SK-N-SH treated with all-trans-retinoic acid at 6 μM for 48 hours (cell line): ENCODE data around the gene VPS9D1.

Experiments used
- ATAC-seq: fragments of 200-7000 bp; cut with Tn5 transposase; 3 replicates; pipeline ENCODE4 v1.9.1; 2020; ENCODE audit warnings: mild to moderate bottlenecking, moderate library complexity
- ARNTL ChIP-seq: fragments of 450-650 bp; formaldehyde crosslinking; IDR thresholded peaks from 2 replicates; pipeline ENCODE4 v1.5.0; 2020; ENCODE audit warnings: low read depth, mild to moderate bottlenecking, moderate library complexity, borderline replicate concordance
- ESRRG ChIP-seq: fragments of 250-450 bp; sonication (Bioruptor Pico); IDR thresholded peaks from 2 replicates; pipeline ENCODE4 v1.6.1; 2021; ENCODE audit warnings: mild to moderate bottlenecking
- GLIS3 ChIP-seq: fragments of 250-450 bp; sonication (Bioruptor Pico); IDR thresholded peaks from 2 replicates; pipeline ENCODE4 v1.5.0; 2020; ENCODE audit warnings: mild to moderate bottlenecking, moderate library complexity
- ISL1 ChIP-seq: fragments of 250-450 bp; sonication (Bioruptor Pico); IDR thresholded peaks from 2 replicates; pipeline ENCODE4 v2.1.2; 2022; ENCODE audit warnings: mild to moderate bottlenecking, moderate library complexity
- OSR1 ChIP-seq: fragments of 250-450 bp; sonication (Bioruptor Pico); IDR thresholded peaks from 2 replicates; pipeline ENCODE4 v1.8.0; 2022; ENCODE audit warnings: moderate library complexity, mild to moderate bottlenecking, inconsistent platforms
- PPARA ChIP-seq: fragments of 250-450 bp; sonication (Bioruptor Pico); IDR thresholded peaks from 2 replicates; pipeline ENCODE4 v1.5.0; 2020; ENCODE audit warnings: mild to moderate bottlenecking, borderline replicate concordance
- RARB ChIP-seq: fragments of 250-450 bp; sonication (Bioruptor Pico); IDR thresholded peaks from 2 replicates; pipeline ENCODE4 v1.8.0; 2021; ENCODE audit warnings: mild to moderate bottlenecking, moderate library complexity
- SNAI2 ChIP-seq: fragments of 250-450 bp; sonication (Bioruptor Pico); IDR thresholded peaks from 2 replicates; pipeline ENCODE4 v1.5.0; 2020; ENCODE audit warnings: mild to moderate bottlenecking, moderate library complexity
- TCF4 ChIP-seq: fragments of 250-450 bp; sonication (Bioruptor Pico); IDR thresholded peaks from 2 replicates; pipeline ENCODE4 v1.8.0; 2021; ENCODE audit warnings: mild to moderate bottlenecking, moderate library complexity, borderline replicate concordance
- TOX ChIP-seq: fragments of 250-450 bp; sonication (Bioruptor Pico); IDR thresholded peaks from 2 replicates; pipeline ENCODE4 v1.8.0; 2021; ENCODE audit warnings: mild to moderate bottlenecking, moderate library complexity, borderline replicate concordance
- ZC3H10 ChIP-seq: fragments of 250-450 bp; sonication (Bioruptor Pico); IDR thresholded peaks from 2 replicates; pipeline ENCODE4 v1.5.1; 2021; ENCODE audit warnings: mild to moderate bottlenecking, moderate library complexity
- ZFP3 ChIP-seq: fragments of 250-450 bp; sonication (Bioruptor Pico); IDR thresholded peaks from 2 replicates; pipeline ENCODE4 v1.5.0; 2020; ENCODE audit warnings: mild to moderate bottlenecking, moderate library complexity
- ZFP30 ChIP-seq: fragments of 450-650 bp; formaldehyde crosslinking; IDR thresholded peaks from 2 replicates; pipeline ENCODE4 v1.5.0; 2022; ENCODE audit warnings: mild to moderate bottlenecking, moderate library complexity
- ZNF565 ChIP-seq: fragments of 450-650 bp; formaldehyde crosslinking; conservative IDR thresholded peaks from 2 replicates; pipeline ENCODE4 v1.5.0; 2020; ENCODE audit warnings: low read depth, mild to moderate bottlenecking, moderate library complexity
- TF ChIP-seq, protein P1 (sequence below): fragments of 250-450 bp; sonication (Bioruptor Pico); IDR thresholded peaks from 2 replicates; pipeline ENCODE4 v1.8.0; 2020; ENCODE audit warnings: mild to moderate bottlenecking, moderate library complexity, borderline replicate concordance
- TF ChIP-seq, protein P2 (sequence below): fragments of 250-450 bp; sonication (Bioruptor Pico); IDR thresholded peaks from 2 replicates; pipeline ENCODE4 v1.8.0; 2021; ENCODE audit warnings: low read depth, mild to moderate bottlenecking, moderate library complexity, borderline replicate concordance
- TF ChIP-seq, protein P3 (sequence below): fragments of 250-450 bp; sonication (Bioruptor Pico); IDR thresholded peaks from 2 replicates; pipeline ENCODE4 v1.5.1; 2020; ENCODE audit warnings: low read depth, mild to moderate bottlenecking, moderate library complexity
- TF ChIP-seq, protein P4 (sequence below): fragments of 250-450 bp; sonication (Bioruptor Pico); IDR thresholded peaks from 2 replicates; pipeline ENCODE4 v1.5.0; 2020; ENCODE audit warnings: mild to moderate bottlenecking, moderate library complexity

Gene VPS9D1

DNA sequence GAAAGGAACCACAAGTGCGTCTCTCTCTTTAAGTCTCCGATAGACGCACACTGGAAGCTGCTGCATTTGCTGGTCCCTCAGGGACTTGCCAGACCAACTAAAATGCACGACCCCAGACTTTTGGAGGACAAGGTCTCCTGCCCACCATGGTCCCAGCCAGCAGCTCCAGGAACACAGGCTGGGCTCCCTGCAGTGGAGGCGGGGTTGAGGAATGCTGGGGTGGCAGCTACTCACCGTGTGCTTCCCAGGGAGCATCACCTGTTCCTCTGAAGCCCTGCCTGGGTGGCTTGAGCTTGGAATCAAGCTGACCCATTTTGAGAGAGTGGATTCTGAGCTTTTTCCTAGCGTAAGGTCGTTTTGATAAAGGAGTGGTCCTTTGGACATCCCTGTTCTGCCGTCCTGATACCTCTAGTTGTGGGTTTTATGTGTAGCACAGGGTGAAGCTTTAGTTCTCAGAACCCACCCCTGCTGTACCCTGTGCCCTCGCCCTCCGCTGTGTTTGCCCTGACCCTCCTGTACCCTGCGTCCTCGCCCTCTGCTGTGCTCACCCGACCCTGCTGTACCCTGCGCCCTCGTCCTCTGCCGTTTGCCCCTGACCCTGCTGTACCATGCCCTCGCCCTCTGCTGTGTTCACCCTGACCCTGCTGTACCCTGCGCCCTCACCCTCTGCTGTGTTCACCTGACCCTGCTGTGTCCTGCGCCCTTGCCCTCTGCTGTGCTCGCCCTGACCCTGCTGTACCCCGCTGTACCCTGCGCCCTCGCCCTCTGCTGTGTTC, 11.6 kb upstream of the VPS9D1 start:
- no peak for ATAC-seq
- TF ChIP-seq, protein P1, sequence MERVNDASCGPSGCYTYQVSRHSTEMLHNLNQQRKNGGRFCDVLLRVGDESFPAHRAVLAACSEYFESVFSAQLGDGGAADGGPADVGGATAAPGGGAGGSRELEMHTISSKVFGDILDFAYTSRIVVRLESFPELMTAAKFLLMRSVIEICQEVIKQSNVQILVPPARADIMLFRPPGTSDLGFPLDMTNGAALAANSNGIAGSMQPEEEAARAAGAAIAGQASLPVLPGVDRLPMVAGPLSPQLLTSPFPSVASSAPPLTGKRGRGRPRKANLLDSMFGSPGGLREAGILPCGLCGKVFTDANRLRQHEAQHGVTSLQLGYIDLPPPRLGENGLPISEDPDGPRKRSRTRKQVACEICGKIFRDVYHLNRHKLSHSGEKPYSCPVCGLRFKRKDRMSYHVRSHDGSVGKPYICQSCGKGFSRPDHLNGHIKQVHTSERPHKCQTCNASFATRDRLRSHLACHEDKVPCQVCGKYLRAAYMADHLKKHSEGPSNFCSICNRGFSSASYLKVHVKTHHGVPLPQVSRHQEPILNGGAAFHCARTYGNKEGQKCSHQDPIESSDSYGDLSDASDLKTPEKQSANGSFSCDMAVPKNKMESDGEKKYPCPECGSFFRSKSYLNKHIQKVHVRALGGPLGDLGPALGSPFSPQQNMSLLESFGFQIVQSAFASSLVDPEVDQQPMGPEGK (CRISPR knock-in tag): no peak

DNA sequence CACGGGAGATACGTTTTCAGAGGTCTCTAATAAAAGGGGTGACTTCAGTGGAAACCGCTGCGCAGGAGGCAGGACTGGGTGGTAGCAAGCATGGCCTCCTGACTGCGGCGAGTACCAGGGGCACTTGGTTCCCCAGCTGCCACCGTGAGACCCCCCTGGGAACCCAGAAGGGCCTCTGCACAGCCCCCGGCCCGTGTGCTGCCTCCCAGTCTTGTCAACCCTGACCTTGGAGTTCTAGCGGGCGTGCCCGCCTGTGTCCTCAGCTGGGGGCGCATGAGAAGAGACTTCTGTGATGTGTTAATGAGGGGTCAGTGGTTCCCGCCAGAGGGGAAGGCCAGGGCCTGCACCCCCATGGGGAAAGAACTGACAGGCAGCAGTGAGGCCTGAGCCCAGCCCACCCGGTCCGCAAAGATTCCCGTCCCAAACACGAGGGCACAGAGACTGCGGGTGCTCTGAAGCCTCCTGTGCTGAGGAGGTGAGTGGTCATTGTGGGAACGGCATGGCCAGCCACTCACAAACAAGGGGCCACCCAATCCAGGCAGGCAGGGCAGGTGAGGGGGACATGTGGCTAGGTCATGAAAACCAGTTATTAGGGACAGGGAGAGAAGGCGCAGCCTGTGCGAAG, 10.0 kb upstream of the VPS9D1 start:
- TF ChIP-seq, protein P2, sequence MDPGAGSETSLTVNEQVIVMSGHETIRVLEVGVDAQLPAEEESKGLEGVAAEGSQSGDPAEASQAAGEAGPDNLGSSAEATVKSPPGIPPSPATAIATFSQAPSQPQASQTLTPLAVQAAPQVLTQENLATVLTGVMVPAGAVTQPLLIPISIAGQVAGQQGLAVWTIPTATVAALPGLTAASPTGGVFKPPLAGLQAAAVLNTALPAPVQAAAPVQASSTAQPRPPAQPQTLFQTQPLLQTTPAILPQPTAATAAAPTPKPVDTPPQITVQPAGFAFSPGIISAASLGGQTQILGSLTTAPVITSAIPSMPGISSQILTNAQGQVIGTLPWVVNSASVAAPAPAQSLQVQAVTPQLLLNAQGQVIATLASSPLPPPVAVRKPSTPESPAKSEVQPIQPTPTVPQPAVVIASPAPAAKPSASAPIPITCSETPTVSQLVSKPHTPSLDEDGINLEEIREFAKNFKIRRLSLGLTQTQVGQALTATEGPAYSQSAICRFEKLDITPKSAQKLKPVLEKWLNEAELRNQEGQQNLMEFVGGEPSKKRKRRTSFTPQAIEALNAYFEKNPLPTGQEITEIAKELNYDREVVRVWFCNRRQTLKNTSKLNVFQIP (CRISPR knock-in tag): no peak
- TF ChIP-seq, protein P3, sequence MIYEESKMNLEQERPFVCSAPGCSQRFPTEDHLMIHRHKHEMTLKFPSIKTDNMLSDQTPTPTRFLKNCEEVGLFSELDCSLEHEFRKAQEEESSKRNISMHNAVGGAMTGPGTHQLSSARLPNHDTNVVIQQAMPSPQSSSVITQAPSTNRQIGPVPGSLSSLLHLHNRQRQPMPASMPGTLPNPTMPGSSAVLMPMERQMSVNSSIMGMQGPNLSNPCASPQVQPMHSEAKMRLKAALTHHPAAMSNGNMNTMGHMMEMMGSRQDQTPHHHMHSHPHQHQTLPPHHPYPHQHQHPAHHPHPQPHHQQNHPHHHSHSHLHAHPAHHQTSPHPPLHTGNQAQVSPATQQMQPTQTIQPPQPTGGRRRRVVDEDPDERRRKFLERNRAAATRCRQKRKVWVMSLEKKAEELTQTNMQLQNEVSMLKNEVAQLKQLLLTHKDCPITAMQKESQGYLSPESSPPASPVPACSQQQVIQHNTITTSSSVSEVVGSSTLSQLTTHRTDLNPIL (CRISPR knock-in tag): no peak
- TF ChIP-seq ISL1 (no peak), GLIS3 (no peak), OSR1 (CRISPR knock-in tag) (no peak), TOX (CRISPR knock-in tag) (no peak), RARB (no peak), ESRRG (CRISPR knock-in tag) (no peak), ZFP30 (no peak), ZNF565 (CRISPR knock-in tag) (no peak)
- TF ChIP-seq, protein P1 (CRISPR knock-in tag): no peak
- TF ChIP-seq, protein P4, sequence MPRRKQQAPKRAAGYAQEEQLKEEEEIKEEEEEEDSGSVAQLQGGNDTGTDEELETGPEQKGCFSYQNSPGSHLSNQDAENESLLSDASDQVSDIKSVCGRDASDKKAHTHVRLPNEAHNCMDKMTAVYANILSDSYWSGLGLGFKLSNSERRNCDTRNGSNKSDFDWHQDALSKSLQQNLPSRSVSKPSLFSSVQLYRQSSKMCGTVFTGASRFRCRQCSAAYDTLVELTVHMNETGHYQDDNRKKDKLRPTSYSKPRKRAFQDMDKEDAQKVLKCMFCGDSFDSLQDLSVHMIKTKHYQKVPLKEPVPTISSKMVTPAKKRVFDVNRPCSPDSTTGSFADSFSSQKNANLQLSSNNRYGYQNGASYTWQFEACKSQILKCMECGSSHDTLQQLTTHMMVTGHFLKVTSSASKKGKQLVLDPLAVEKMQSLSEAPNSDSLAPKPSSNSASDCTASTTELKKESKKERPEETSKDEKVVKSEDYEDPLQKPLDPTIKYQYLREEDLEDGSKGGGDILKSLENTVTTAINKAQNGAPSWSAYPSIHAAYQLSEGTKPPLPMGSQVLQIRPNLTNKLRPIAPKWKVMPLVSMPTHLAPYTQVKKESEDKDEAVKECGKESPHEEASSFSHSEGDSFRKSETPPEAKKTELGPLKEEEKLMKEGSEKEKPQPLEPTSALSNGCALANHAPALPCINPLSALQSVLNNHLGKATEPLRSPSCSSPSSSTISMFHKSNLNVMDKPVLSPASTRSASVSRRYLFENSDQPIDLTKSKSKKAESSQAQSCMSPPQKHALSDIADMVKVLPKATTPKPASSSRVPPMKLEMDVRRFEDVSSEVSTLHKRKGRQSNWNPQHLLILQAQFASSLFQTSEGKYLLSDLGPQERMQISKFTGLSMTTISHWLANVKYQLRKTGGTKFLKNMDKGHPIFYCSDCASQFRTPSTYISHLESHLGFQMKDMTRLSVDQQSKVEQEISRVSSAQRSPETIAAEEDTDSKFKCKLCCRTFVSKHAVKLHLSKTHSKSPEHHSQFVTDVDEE (CRISPR knock-in tag): no peak
- ATAC-seq: no peak; the same call in 1 of the 3 replicates

DNA sequence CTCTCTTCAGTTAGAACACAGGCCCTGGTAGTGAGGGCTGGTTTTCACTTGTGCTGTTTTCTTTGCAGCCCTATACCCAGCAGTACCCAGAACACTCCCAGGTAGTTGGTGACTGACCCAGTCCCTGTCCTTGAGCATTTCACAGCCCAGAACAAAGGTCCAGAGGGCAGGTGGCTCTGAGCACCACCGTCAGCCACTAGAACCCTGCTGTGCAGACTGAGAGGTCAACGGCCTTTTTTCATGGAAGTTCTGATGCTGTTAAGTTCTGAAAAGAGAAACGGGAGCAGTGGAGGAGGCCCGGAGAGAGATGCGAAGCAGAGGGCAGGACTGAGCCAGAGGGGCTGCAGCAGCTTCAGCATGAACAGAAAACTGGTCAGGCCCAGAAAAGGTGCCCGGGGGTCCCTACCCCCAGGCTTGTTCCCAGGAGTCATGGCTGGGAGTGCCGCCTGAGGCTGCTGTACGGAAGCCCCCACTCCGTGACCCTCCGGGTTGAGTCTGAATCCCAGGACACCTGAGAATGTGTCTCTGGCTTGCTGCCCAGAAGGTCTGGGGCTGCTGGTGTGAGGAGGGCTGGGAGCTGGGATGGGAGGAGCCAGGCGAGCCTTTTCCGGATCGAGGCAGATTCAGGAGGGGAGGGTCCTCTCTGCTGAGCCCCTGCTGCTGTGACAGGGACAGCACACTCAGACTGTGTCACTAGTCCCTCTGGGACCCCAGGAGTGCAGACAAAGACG, 9.3 kb upstream of the VPS9D1 start:
- TF ChIP-seq ARNTL (CRISPR knock-in tag): no peak
- no peak for TF ChIP-seq PPARA (CRISPR knock-in tag)
- no peak for TF ChIP-seq ZC3H10 (CRISPR knock-in tag)
- no peak for TF ChIP-seq GLIS3
- no peak for TF ChIP-seq OSR1 (CRISPR knock-in tag)
- TF ChIP-seq RARB: no peak
- TF ChIP-seq ZNF565 (CRISPR knock-in tag): no peak
- TF ChIP-seq ISL1: no peak
- TF ChIP-seq SNAI2: no peak
- TF ChIP-seq, protein P4 (CRISPR knock-in tag): no peak
- TF ChIP-seq ZFP30: no peak
- TF ChIP-seq TCF4 (CRISPR knock-in tag): no peak
- TF ChIP-seq ZFP3: no peak
- ATAC-seq: no peak; the same call in 2 of the 3 replicates
